ENCODE data around the gene CCDC171. TPM values are rescaled to one million over a fixed set of nuclear protein-coding genes. Genes with fewer than 3 reads are reported as not detected.

Gene CCDC171
- total and polyA plus RNA-seq, 2 experiments from 2014 or later: 4.4 to 5.1 TPM

GRCh38 chr9:16013826-16014225 is 461.0 kb downstream of the CCDC171 start (continued):
- TF ChIP-seq, protein P1, sequence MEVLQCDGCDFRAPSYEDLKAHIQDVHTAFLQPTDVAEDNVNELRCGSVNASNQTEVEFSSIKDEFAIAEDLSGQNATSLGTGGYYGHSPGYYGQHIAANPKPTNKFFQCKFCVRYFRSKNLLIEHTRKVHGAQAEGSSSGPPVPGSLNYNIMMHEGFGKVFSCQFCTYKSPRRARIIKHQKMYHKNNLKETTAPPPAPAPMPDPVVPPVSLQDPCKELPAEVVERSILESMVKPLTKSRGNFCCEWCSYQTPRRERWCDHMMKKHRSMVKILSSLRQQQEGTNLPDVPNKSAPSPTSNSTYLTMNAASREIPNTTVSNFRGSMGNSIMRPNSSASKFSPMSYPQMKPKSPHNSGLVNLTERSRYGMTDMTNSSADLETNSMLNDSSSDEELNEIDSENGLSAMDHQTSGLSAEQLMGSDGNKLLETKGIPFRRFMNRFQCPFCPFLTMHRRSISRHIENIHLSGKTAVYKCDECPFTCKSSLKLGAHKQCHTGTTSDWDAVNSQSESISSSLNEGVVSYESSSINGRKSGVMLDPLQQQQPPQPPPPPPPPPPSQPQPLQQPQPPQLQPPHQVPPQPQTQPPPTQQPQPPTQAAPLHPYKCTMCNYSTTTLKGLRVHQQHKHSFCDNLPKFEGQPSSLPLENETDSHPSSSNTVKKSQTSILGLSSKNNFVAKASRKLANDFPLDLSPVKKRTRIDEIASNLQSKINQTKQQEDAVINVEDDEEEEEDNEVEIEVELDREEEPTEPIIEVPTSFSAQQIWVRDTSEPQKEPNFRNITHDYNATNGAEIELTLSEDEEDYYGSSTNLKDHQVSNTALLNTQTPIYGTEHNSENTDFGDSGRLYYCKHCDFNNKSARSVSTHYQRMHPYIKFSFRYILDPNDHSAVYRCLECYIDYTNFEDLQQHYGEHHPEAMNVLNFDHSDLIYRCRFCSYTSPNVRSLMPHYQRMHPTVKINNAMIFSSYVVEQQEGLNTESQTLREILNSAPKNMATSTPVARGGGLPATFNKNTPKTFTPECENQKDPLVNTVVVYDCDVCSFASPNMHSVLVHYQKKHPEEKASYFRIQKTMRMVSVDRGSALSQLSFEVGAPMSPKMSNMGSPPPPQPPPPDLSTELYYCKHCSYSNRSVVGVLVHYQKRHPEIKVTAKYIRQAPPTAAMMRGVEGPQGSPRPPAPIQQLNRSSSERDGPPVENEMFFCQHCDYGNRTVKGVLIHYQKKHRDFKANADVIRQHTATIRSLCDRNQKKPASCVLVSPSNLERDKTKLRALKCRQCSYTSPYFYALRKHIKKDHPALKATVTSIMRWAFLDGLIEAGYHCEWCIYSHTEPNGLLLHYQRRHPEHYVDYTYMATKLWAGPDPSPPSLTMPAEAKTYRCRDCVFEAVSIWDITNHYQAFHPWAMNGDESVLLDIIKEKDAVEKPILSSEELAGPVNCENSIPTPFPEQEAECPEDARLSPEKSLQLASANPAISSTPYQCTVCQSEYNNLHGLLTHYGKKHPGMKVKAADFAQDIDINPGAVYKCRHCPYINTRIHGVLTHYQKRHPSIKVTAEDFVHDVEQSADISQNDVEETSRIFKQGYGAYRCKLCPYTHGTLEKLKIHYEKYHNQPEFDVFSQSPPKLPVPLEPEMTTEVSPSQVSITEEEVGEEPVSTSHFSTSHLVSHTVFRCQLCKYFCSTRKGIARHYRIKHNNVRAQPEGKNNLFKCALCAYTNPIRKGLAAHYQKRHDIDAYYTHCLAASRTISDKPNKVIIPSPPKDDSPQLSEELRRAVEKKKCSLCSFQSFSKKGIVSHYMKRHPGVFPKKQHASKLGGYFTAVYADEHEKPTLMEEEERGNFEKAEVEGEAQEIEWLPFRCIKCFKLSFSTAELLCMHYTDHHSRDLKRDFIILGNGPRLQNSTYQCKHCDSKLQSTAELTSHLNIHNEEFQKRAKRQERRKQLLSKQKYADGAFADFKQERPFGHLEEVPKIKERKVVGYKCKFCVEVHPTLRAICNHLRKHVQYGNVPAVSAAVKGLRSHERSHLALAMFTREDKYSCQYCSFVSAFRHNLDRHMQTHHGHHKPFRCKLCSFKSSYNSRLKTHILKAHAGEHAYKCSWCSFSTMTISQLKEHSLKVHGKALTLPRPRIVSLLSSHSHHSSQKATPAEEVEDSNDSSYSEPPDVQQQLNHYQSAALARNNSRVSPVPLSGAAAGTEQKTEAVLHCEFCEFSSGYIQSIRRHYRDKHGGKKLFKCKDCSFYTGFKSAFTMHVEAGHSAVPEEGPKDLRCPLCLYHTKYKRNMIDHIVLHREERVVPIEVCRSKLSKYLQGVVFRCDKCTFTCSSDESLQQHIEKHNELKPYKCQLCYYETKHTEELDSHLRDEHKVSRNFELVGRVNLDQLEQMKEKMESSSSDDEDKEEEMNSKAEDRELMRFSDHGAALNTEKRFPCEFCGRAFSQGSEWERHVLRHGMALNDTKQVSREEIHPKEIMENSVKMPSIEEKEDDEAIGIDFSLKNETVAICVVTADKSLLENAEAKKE (CRISPR knock-in tag; IDR thresholded peaks at IDR 0.05): no peak
- TF ChIP-seq POLR2AphosphoS5 (IDR thresholded peaks at IDR 0.05; ENCODE audit: low read depth): no peak
- no peak for TF ChIP-seq ZNF331 (CRISPR knock-in tag; IDR thresholded peaks at IDR 0.05; ENCODE audit: low read depth)
- TF ChIP-seq STAT1 (IDR thresholded peaks at IDR 0.05; ENCODE audit: unreplicated experiment): no peak
- no peak for TF ChIP-seq JUNB (IDR thresholded peaks at IDR 0.05; ENCODE audit: unreplicated experiment)
- no peak for TF ChIP-seq EZH2 (IDR thresholded peaks at IDR 0.05; ENCODE audit: low read depth, unreplicated experiment)
- TF ChIP-seq CTCF (conservative IDR thresholded peaks at IDR 0.05; ENCODE audit: low read depth in 2 of 2): no peak

GRCh38 chr9:16022228-16022627 is 469.4 kb downstream of the CCDC171 start:
- H3K9me3 Mint-ChIP-seq: peaks cover 10% of the 10 kb centered on the region; the same call in 2 of the 3 replicates
- H3K36me3 Mint-ChIP-seq (ENCODE audit: low read depth): no peaks in the 10 kb centered on the region
- H3K27me3 Mint-ChIP-seq (ENCODE audit: insufficient read depth, low read depth, poor library complexity): no peaks in the 10 kb centered on the region
- Histone ChIP-seq H3K4me2 (no peak overlapping the region), H3K9me2 (ENCODE audit: insufficient read depth) (peaks cover 13% of the 10 kb centered on the region; the same call in 1 of the 2 replicates), H3K27me3 (ENCODE audit: insufficient read depth) (no peaks in the 10 kb centered on the region), H4K20me1 (replicated peaks; ENCODE audit: insufficient read depth) (no peaks in the 10 kb centered on the region), H3K27ac (ENCODE audit: low read depth) (no peak overlapping the region), H3K79me2 (replicated peaks; ENCODE audit: insufficient read depth) (no peaks in the 10 kb centered on the region), H3K36me3 (ENCODE audit: insufficient read depth) (no peaks in the 10 kb centered on the region), H2AFZ (no peak overlapping the region), H3F3A (replicated peaks; ENCODE audit: low read depth) (no peaks in the 10 kb centered on the region), H3K4me3 (no peak overlapping the region), H3K4me1 (ENCODE audit: insufficient read depth) (peaks cover 3% of the 10 kb centered on the region; the same call in 1 of the 2 replicates)
- DNase-seq (ENCODE audit: low spot score): no peak
- ATAC-seq: peak; percentile 54; the same call in 2 of the 3 replicates
- no peak overlapping the region for H3K27ac Mint-ChIP-seq
- no peak overlapping the region for H3K4me3 Mint-ChIP-seq
- H3K4me1 Mint-ChIP-seq: peaks cover 5% of the 10 kb centered on the region; the same call in 2 of the 3 replicates
- TF ChIP-seq POLR2AphosphoS5 (IDR thresholded peaks at IDR 0.05; ENCODE audit: low read depth): no peak
- no peak for TF ChIP-seq EZH2 (IDR thresholded peaks at IDR 0.05; ENCODE audit: low read depth, unreplicated experiment)
- no peak for TF ChIP-seq JUNB (IDR thresholded peaks at IDR 0.05; ENCODE audit: unreplicated experiment)
- no peak for TF ChIP-seq STAT1 (IDR thresholded peaks at IDR 0.05; ENCODE audit: unreplicated experiment)

Data from GM23338 (cell line).